Thyroid gland (tissue), 4 donors: ENCODE results near the gene CRHBP.

Experiments
- CTCF ChIP-seq, 6 experiments: fragments of 200-600 bp in 3 of 6; fragments of 450-650 bp in 3 of 6; sonication (generic) in 3 of 6; IDR thresholded peaks; one replicate each; pipeline ENCODE4 v1.5.1; 2016 to 2019; ENCODE audit warnings: antibody characterized with exemption in 6 of 6, mild to moderate bottlenecking in 2 of 6, inconsistent platforms in 1 of 6, moderate library complexity in 1 of 6
- POLR2A ChIP-seq, 2 donors: fragments of 450-650 bp; IDR thresholded peaks; one replicate each; pipeline ENCODE4 v1.6.1; 2017; ENCODE audit warnings: antibody characterized with exemption in 2 of 2, mild to moderate bottlenecking in 2 of 2, moderate library complexity in 1 of 2

- TF ChIP-seq CTCF (IDR thresholded peaks at IDR 0.05) (no peak), POLR2A (IDR thresholded peaks at IDR 0.05) (no peak)
Measured at GRCh38 chr5:76926329-76927105, 26.3 kb upstream of the CRHBP start.
